HepG2 (cell line): ENCODE results near the gene NRP1. TPM values are rescaled to one million over a fixed set of nuclear protein-coding genes. Genes with fewer than 3 reads are reported as not detected.

Source experiments
- CTCF ChIP-seq: sonication (generic); formaldehyde crosslinking; IDR thresholded peaks from 2 replicates; pipeline ENCODE4 v1.5.0; 2020; ENCODE audit warnings: mild to moderate bottlenecking, missing genetic modification reagents, moderate library complexity
- GATAD2A ChIP-seq: IDR thresholded peaks from 2 replicates; pipeline ENCODE4 v1.6.1; 2016
- MIXL1 ChIP-seq: IDR thresholded peaks from 2 replicates; pipeline ENCODE4 v1.6.1; 2016
- NR2F2 ChIP-seq: IDR thresholded peaks from 2 replicates; pipeline ENCODE4 v1.6.1; 2012; ENCODE audit warnings: low read depth, inconsistent platforms, borderline replicate concordance
- RAD21 ChIP-seq: fragments of 450-650 bp; formaldehyde crosslinking; IDR thresholded peaks from 2 replicates; pipeline ENCODE4 v1.5.0; 2020; ENCODE audit warnings: mild to moderate bottlenecking
- TFDP2 ChIP-seq: sonication (generic); formaldehyde crosslinking; IDR thresholded peaks from 2 replicates; pipeline ENCODE4 v1.4.0; 2020; ENCODE audit warnings: missing genetic modification reagents
- ZBTB37 ChIP-seq: sonication (generic); formaldehyde crosslinking; IDR thresholded peaks from 2 replicates; pipeline ENCODE4 v1.4.0; 2020; ENCODE audit warnings: mild to moderate bottlenecking, missing genetic modification reagents
- ZGPAT ChIP-seq: IDR thresholded peaks from 2 replicates; pipeline ENCODE4 v1.6.1; 2016; ENCODE audit warnings: mild to moderate bottlenecking
- ZNF292 ChIP-seq: sonication (generic); formaldehyde crosslinking; IDR thresholded peaks from 2 replicates; pipeline ENCODE4 v1.8.1; 2022; ENCODE audit warnings: mild to moderate bottlenecking, low read depth, missing genetic modification reagents, borderline replicate concordance
- ZNF33B ChIP-seq: sonication (generic); formaldehyde crosslinking; IDR thresholded peaks from 2 replicates; pipeline ENCODE4 v1.5.1; 2020; ENCODE audit warnings: mild to moderate bottlenecking, missing genetic modification reagents
- ZNF556 ChIP-seq: sonication (generic); formaldehyde crosslinking; IDR thresholded peaks from 2 replicates; pipeline ENCODE4 v1.4.0; 2020; ENCODE audit warnings: mild to moderate bottlenecking, missing genetic modification reagents, borderline replicate concordance
- ZNF644 ChIP-seq: IDR thresholded peaks from 2 replicates; pipeline ENCODE4 v1.6.1; 2016; ENCODE audit warnings: low read depth
- polyA plus RNA-seq, 8 experiments: library from polyadenylated mRNA; depleted of rRNA in 3 of 8; stranded (reverse) in 7 of 8; unstranded in 1 of 8; fragments of >200 nt; fragmentation: Illumina TruSeq in 4 of 8; extraction: Trizol in 4 of 8; gene quantifications; 2 replicates each; pipeline versions ENCODE4 v1.2.1 to v1.2.3, GENCODE V29; 2011 to 2016; ENCODE audit warnings: low read depth in 4 of 8, missing spikeins in 1 of 8, mixed read lengths in 1 of 8; ENCODE audit not compliant: insufficient read depth in 1 of 8
- total RNA-seq, 5 experiments: library from RNA; depleted of rRNA; stranded (reverse); fragments of >200 nt; fragmentation: Illumina TruSeq; extraction: Trizol; gene quantifications; 2 replicates each; pipeline ENCODE4 v1.2.3, GENCODE V29; 2016; ENCODE audit warnings: low read depth in 1 of 5
- TF ChIP-seq, protein P1 (sequence below): IDR thresholded peaks from 2 replicates; pipeline ENCODE4 v1.6.1; 2016; ENCODE audit warnings: low read depth
- TF ChIP-seq, protein P2 (sequence below): sonication (generic); formaldehyde crosslinking; IDR thresholded peaks from 2 replicates; pipeline ENCODE4 v1.8.1; 2023; ENCODE audit warnings: missing genetic modification reagents, inconsistent platforms, borderline replicate concordance
- TF ChIP-seq, protein P3 (sequence below): sonication (generic); formaldehyde crosslinking; IDR thresholded peaks from 2 replicates; pipeline ENCODE4 v1.4.0; 2020; ENCODE audit warnings: mild to moderate bottlenecking, missing genetic modification reagents
- TF ChIP-seq, protein P4 (sequence below): sonication (generic); formaldehyde crosslinking; IDR thresholded peaks from 2 replicates; pipeline ENCODE4 v1.4.0; 2020; ENCODE audit warnings: mild to moderate bottlenecking, missing genetic modification reagents

NRP1 gene
- total and polyA plus RNA-seq, 2 of the 13 experiments (the other 11 are each of a cell fraction or from before 2014, with no cell fraction given) = 5.3 to 5.8 TPM

DNA sequence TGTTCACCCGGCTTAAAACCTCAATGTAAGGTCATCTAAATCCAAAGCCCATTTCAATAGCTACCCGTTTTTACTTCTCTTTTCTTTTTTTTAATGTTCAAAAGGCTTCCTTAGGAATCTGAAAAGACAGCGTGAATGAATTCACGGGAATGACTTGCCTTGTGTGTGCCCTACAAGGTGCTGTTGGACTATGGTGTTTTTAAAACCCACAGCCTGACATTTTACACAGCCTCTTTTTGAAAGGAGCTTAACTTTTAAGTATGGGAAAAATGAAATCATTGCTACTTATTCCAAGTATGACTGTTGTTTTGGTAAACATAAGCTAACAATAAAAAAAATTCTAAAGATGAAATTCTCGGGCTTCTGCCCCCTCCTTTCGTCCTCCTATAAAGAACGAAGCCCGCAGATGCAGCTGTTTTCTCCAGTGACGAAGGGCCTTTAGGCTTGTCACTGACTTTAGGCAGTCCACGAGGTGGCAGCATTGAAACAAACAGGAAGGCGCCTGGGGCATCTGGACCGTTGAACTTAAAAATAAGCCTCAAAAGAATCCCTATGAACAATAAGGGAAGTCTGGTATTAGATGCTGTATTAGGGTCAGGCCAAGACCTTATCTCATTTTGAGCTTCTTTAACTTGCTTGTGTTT is 141.3 kb downstream of the NRP1 start (continued):
- TF ChIP-seq, protein P1, sequence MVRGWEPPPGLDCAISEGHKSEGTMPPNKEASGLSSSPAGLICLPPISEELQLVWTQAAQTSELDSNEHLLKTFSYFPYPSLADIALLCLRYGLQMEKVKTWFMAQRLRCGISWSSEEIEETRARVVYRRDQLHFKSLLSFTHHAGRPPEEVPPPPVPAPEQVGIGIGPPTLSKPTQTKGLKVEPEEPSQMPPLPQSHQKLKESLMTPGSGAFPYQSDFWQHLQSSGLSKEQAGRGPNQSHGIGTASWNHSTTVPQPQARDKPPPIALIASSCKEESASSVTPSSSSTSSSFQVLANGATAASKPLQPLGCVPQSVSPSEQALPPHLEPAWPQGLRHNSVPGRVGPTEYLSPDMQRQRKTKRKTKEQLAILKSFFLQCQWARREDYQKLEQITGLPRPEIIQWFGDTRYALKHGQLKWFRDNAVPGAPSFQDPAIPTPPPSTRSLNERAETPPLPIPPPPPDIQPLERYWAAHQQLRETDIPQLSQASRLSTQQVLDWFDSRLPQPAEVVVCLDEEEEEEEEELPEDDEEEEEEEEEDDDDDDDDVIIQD = peak; percentile 42; the same call in 1 of the 2 replicates
- peak; percentile 85 for TF ChIP-seq CTCF
- TF ChIP-seq ZNF556 (CRISPR knock-in tag) = no peak
- TF ChIP-seq, protein P2, sequence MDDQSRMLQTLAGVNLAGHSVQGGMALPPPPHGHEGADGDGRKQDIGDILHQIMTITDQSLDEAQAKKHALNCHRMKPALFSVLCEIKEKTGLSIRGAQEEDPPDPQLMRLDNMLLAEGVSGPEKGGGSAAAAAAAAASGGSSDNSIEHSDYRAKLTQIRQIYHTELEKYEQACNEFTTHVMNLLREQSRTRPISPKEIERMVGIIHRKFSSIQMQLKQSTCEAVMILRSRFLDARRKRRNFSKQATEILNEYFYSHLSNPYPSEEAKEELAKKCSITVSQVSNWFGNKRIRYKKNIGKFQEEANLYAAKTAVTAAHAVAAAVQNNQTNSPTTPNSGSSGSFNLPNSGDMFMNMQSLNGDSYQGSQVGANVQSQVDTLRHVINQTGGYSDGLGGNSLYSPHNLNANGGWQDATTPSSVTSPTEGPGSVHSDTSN (CRISPR knock-in tag) = no peak
- TF ChIP-seq ZNF644 (CRISPR knock-in tag) = no peak
- no peak for TF ChIP-seq TFDP2 (CRISPR knock-in tag)
- TF ChIP-seq RAD21 (CRISPR knock-in tag) = peak; percentile 73
- 0 out of 2 replicates have a peak, but pooled peaks have one; percentile 27 for TF ChIP-seq ZGPAT
- TF ChIP-seq, protein P3, sequence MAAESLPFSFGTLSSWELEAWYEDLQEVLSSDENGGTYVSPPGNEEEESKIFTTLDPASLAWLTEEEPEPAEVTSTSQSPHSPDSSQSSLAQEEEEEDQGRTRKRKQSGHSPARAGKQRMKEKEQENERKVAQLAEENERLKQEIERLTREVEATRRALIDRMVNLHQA (CRISPR knock-in tag) = no peak
- TF ChIP-seq MIXL1 (CRISPR knock-in tag) = peak; percentile 58; the same call in 1 of the 2 replicates
- TF ChIP-seq NR2F2 = no peak
- 0 out of 2 replicates have a peak, but pooled peaks have one; percentile 31 for TF ChIP-seq ZNF33B (CRISPR knock-in tag)
- no peak for TF ChIP-seq ZBTB37 (CRISPR knock-in tag)
- peak; percentile 55 for TF ChIP-seq GATAD2A (CRISPR knock-in tag)
- TF ChIP-seq, protein P4, sequence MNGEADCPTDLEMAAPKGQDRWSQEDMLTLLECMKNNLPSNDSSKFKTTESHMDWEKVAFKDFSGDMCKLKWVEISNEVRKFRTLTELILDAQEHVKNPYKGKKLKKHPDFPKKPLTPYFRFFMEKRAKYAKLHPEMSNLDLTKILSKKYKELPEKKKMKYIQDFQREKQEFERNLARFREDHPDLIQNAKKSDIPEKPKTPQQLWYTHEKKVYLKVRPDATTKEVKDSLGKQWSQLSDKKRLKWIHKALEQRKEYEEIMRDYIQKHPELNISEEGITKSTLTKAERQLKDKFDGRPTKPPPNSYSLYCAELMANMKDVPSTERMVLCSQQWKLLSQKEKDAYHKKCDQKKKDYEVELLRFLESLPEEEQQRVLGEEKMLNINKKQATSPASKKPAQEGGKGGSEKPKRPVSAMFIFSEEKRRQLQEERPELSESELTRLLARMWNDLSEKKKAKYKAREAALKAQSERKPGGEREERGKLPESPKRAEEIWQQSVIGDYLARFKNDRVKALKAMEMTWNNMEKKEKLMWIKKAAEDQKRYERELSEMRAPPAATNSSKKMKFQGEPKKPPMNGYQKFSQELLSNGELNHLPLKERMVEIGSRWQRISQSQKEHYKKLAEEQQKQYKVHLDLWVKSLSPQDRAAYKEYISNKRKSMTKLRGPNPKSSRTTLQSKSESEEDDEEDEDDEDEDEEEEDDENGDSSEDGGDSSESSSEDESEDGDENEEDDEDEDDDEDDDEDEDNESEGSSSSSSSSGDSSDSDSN (CRISPR knock-in tag) = no peak
- no peak for TF ChIP-seq ZNF292 (CRISPR knock-in tag)
